Activated gamma-delta T cell treated with Interleukin-2 at 50 U/mL for 16 hours (primary cell): ENCODE data around the gene PPP1R9B.

Experiments used
- DNase-seq: peaks from one replicate; pipeline ENCODE4 v3.0.0-alpha.2; 2020

PPP1R9B gene

DNA sequence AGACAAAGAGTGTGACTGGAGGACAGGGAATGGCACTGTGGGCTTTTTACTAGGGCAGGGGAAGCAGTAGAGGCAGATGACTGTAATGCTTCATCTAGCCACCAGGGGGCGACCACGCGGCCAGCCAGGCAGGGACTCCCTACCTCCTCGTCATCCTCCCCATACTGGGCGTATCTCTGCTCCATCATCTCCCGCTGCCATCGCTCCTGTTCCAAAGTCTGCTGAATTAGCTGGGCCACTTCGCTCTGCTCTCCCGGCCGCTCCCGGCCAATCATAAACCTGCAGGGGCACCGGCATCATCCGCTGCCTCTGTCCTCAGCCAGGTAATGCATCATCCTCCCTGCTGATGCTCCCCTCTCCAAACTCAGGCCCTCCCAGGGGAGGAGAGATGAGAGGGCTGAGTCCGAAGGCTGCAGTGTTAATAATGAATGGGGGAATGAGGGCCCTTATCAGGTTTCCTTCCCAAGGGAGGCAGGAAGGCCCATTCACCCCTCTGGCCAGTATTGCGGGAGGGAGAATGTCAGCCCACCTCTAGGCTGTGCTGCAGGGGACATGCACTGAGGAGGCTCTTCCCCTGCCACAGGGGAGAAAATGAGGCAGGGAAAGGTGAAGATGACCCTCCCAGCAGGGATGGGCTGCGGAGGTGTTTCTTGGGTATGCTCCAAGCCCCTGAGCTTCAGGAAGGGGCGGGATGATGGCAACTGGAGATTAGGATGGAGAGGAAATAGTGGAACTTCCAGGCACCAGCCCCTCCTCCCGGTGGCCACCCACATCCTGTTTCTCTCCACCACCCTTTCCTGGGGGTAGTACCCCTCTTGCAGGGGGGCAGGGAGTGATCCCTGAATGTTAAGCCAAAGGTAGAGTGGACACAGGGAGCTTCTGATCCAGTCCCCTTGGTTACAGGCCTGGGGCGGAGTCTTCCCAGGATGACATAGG lies 10.3 kb downstream of the PPP1R9B start:
- peak; percentile 80 for DNase-seq

DNA sequence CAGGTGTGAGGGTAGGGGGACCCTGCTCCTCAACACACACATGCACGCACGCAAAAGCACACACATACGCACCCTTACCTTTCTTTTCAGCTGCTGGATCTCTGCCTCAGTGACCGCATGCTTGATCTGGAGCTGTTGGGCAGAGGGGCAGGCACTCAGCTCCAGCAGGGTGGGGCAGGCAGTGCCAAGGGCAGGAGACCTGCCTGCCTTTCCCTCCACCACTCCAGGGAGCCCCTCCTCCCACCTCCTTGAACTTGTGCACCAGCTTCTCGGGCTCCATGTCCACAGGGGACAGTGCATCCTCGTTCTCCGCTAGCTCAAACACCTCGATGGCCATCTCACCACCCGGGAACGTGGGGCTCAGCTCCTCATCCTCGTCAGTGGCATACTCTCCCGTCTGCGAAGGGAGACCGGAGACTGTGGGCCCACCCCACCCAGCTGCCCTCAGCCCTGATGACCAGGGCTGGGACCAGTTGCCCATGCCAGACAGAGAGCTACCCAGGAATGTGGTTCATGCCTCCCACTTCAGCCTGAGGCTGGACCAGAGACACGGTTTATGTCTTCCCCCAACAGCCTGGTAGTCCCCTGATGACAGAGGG lies 11.2 kb downstream of the PPP1R9B start:
- no peak for DNase-seq

GRCh38 chr17:50137042-50137441 lies 13.4 kb downstream of the PPP1R9B start:
- DNase-seq: no peak

GRCh38 chr17:50136096-50136687 lies 14.3 kb downstream of the PPP1R9B start:
- no peak for DNase-seq

DNA sequence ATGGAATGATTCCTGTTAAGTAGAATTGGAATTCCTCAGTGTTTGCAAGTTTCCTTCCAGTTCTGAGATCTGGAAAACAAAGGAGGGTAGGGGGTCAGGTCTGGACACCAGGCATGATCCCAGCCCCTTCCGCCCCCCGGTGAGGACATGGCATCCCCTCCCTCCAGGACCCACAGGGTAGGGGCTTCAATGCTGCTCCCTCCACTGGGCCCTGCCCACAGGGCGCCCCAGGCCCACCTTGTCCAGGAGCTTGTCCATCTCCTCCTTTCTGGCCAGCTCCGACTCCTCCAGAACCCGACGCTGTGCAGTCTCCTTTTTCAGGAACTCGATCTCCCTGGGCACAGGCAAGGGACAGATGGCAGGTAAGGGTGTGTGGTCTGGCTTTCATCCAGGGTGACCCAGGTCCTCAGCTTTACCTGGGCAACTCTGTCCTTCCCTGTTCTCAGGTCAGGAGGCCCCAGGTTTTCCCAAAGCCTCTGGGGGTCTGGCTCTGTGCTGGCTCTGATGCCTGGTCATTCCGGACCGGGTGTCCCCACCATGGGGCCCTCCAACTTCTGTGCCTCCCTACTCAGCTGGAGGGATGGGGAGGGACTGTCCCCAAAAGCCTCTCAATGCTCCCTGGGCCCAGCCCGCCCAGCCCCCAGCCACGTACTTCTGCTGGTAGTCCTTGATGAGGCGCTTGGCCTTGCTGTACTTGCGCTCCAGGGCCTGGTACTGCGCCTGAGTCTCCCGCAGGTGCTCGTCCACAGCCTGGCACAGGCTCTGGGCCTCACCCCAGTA lies 15.0 kb downstream of the PPP1R9B start:
- no peak for DNase-seq

DNA sequence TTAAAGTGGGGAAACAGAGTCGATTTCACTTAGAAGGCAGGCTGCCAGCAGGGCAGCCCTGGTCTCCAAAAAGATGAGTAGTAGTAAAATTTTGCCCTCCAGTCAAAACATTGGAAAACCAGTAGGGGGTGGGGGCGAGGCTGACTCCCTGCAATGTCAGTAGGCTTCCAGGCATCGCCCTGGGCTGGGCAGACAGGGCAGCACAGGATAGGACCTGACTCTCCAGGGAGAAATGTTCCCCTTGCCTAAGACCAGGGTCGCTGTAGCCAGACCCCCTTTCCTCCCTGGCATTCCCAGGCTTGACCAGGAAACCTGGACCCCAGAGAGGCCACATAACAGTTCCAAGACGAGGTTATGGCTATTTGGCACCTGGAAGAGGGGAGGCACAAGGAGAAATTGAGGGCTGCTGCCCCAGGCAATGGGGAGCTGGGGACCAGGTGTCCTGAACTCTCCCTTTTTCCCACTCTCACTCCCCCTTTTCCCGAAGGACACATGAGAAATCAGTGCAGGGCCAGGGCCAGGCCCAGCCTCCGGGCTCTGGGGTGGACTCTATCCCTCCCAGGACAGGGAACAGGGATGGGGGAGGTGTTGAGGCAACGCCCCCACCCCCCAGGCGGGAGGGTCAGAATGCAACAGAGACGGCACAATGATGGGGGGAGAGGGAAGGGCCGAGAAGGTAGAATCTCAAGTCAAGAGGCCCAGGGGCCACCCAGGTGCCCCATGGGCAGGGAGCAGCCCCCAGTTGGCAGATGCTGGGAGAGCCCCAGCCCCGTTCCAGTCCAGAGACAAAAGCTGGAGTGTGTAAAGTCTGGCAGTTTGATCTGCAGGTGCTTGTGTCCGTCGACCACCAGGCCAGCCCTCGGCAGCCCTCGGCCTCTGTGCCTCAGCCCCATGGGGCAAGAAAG lies 16.0 kb downstream of the PPP1R9B start:
- DNase-seq: no peak

GRCh38 chr17:50133769-50134099 lies 16.7 kb downstream of the PPP1R9B start:
- no peak for DNase-seq

DNA sequence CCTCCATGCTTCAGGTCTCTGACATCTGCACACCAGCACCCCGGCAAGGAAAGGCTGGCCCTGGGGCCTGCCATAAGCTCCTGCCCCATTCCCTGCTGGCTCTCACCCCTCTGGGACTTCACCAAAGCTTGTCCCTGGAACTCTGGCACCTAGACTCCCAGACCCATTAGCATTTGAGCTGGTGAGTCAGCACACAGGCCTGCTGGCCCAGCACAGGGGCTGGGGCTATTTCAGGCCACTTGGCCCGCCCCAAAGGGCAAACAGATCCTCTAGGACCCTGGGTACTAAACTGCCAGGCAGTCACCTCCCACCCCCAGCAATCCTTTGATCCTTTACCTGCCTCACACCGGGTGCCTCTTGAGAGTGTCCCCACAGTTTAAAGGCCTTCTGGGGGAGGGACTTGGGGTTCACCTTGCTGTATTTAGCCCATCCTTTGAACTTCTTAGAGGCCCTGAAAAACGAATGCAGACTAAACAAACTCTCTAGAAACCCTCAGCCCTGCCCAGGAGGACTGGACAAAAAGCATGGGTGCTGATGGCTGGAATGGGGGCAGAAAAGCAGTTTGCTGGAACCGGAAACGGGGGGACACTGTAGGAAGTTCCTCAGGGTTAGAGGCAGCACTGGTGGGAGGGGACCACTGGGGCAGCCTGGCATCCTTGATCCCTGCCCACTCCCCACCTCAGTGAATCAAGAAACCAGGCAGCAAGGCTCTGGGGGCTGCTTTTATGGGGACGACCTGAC lies 17.3 kb downstream of the PPP1R9B start:
- no peak for DNase-seq

GRCh38 chr17:50132104-50132794 lies 18.2 kb downstream of the PPP1R9B start:
- no peak for DNase-seq

- no peak for DNase-seq
Measured at GRCh38 chr17:50130559-50131305, 19.7 kb downstream of the PPP1R9B start.

DNA sequence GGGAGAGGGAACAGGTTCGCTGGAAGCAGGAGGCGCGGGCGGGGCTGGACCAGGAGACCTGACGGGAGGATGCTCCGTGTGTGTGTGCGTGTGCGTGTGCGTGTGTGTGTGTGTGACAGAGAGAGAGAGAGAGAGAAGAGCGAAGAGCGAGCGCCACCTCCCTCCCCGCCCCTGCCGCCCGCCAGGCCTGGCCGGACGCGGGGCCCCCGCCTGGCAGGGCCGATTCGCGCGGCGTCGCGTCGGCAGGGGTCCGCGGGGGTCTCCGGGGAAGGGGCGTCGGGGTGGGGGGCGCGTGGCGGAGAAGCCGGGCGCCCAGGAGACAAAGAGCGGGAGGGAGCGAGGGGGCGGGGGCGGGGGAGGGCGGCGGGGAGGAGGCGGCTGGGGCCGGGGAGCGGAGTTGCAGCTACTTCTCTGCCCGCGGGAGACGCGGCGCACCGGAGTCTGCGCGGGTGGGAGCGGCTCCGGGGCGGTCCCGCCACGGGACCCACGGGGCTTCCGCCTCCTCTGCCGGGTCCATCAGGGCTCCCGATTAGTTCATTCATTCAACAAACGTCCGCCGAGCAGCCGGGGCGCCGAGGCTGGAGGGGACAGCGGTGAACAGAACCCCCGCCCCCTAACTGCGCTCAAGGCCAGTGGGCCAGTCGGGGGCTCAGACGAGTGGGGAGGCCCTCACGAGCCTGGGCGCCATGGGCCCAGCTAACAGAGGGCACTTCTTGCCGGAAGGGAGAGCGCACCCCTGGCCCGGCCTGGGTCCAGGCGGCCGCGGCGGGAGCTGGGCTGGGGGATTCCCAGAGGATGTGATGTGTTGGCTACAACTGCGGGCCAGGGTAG lies 20.5 kb downstream of the PPP1R9B start, which contains the start of gene SAMD14:
Gene SAMD14, minus strand, starts transcription at position 433 of the 831 bp plus-strand sequence. CDS start 5,201 bp downstream, outside the sequence.
- DNase-seq: peak; percentile 46

DNA sequence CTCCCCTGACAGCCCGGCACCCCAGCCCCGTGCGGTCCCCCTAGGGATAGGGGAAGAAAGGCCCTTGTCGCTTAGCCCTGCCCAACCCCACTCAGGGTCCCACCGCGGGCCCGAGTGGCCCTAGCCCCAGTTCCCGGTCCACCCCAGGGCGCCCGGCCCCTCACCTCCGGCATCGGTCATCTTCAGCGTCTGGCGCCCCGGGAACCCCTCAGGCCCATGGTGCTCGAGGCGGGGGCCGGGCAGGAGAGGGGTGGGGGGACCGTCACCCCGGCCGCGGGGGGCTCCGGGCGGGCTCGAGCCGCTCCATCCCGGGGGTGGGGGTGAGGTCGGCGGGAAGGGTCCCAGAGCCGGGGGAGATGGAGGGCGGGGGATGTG lies 21.1 kb downstream of the PPP1R9B start:
- no peak for DNase-seq

GRCh38 chr17:50128441-50129352 lies 21.8 kb downstream of the PPP1R9B start:
- no peak for DNase-seq

GRCh38 chr17:50127697-50128361 lies 22.6 kb downstream of the PPP1R9B start:
- no peak for DNase-seq

DNA sequence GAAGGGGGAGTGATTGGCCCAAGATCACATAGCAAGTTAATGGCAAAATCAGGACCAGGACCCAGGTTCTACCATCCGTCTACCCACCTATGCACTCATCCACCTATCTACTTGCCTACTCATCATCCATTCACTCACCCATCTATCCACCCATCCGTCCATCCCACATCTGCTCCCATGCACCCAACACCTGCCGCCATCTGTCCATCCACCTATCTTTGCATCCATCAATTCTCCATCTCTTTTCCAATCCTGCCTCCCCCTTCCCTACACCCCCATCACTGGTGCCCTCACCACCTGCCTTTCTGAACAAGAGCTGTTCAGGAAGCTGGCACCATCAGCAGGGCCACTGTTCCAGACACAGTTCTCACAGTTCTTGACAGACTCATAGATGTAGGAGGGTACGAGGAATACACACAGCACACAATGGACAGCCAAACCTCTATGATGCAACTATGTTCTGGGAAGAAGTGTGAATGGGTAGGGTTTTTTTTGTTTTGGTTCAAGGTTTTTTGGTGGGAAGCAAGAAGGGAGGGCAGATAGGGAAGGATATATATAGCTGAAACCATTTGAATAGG lies 25.0 kb downstream of the PPP1R9B start:
- DNase-seq: no peak

DNA sequence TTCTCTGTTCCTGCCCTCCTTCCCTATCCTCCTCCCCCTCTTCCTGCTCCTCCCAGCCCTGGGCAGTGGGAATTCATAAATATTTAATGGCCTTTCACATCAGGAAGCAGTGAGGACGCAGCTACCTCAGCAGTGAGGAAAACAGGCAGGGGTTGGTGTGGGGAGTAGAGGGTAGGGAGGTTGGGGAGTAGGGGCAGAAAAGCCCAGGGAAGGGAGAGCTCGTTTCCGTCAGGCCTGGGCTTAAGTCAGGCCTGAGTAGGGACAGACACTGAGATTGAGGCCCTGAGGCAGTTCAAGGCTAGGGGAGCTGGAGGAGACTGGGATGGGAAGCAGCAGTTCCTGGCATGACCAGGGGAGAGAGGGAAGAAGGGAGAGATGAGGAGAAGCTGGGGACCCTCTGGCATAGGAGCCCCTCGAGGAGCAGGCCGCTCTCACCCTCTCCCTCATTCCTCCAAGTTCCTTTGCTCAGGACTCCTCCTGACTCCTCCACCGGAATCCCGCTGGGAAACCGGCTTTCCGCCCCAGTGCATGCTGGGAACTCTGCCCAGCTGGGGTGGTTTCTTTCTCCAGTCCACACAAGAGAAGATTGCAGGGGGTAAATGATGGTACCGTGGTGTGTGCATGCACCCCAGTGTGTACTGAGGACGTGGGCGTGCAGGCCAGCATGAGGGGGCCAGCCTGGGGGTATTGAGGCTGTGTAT lies 26.7 kb downstream of the PPP1R9B start:
- DNase-seq: no peak
